MM.1S (cell line): ENCODE results near the gene PTPRB.

Experiments used
- DNase-seq: peaks from one replicate; pipeline ENCODE4 v3.0.0-alpha.2; 2015
- H2AFZ ChIP-seq: fragments of 300-600 bp; sonication (generic); 2 replicates; pipeline ENCODE4 v1.6.0; 2016; ENCODE audit warnings: antibody characterized with exemption, low read length
- H3F3A ChIP-seq: fragments of 300-600 bp; sonication (generic); 2 replicates; pipeline ENCODE4 v1.6.1; 2016; ENCODE audit warnings: mild to moderate bottlenecking, antibody characterized with exemption, low read length, moderate library complexity, mixed read lengths; ENCODE audit not compliant: insufficient read depth
- H3K27ac ChIP-seq: fragments of 300-600 bp; sonication (generic); 2 replicates; pipeline ENCODE4 v1.5.1; 2016; ENCODE audit warnings: mild to moderate bottlenecking, low read length
- H3K27me3 ChIP-seq: fragments of 300-600 bp; sonication (generic); replicated peaks from 2 replicates; pipeline ENCODE4 v1.6.0; 2016; ENCODE audit warnings: low read length; ENCODE audit not compliant: insufficient read depth
- H3K36me3 ChIP-seq: fragments of 300-600 bp; sonication (generic); replicated peaks from 2 replicates; pipeline ENCODE4 v1.6.1; 2016; ENCODE audit warnings: mild to moderate bottlenecking, low read length, mixed read lengths; ENCODE audit not compliant: insufficient read depth
- H3K4me1 ChIP-seq: fragments of 300-600 bp; sonication (generic); 2 replicates; pipeline ENCODE4 v1.6.1; 2016; ENCODE audit warnings: low read length, mixed read lengths
- H3K4me2 ChIP-seq: fragments of 300-600 bp; sonication (generic); 2 replicates; pipeline ENCODE4 v1.6.0; 2016; ENCODE audit warnings: low read depth, low read length
- H3K4me3 ChIP-seq: fragments of 300-600 bp; sonication (generic); 2 replicates; pipeline ENCODE4 v1.5.1; 2016; ENCODE audit warnings: low read length, mixed read lengths
- H3K79me2 ChIP-seq: fragments of 300-600 bp; sonication (generic); 2 replicates; pipeline ENCODE4 v1.6.1; 2016; ENCODE audit warnings: mixed run types, low read length, mixed read lengths
- H3K9ac ChIP-seq: fragments of 300-600 bp; sonication (generic); 2 replicates; pipeline ENCODE4 v1.6.1; 2016; ENCODE audit warnings: low read length, mixed read lengths
- H3K9me2 ChIP-seq: fragments of 300-600 bp; sonication (generic); replicated peaks from 2 replicates; pipeline ENCODE4 v1.6.1; 2016; ENCODE audit warnings: mild to moderate bottlenecking, low read length, mixed read lengths; ENCODE audit not compliant: insufficient read depth
- H3K9me3 ChIP-seq: fragments of 300-600 bp; sonication (generic); replicated peaks from 2 replicates; pipeline ENCODE4 v1.6.1; 2016; ENCODE audit warnings: mild to moderate bottlenecking, low read length, mixed read lengths; ENCODE audit not compliant: insufficient read depth
- H4K20me1 ChIP-seq: fragments of 300-600 bp; sonication (generic); 2 replicates; pipeline ENCODE4 v1.6.1; 2016; ENCODE audit warnings: mild to moderate bottlenecking, low read length, moderate library complexity, mixed read lengths; ENCODE audit not compliant: insufficient read depth
- EZH2 ChIP-seq: fragments of 300-600 bp; sonication (generic); optimal IDR thresholded peaks from 2 replicates; pipeline ENCODE3; 2017; ENCODE audit warnings: low read depth, mild to moderate bottlenecking, antibody characterized with exemption, low read length, mixed read lengths
- EZH2phosphoT487 ChIP-seq: fragments of 300-600 bp; sonication (generic); IDR thresholded peaks from 2 replicates; pipeline ENCODE4 v1.6.1; 2018; ENCODE audit warnings: antibody characterized with exemption, low read length
- TF ChIP-seq, protein P1 (sequence below): fragments of 300-600 bp; sonication (generic); IDR thresholded peaks from 2 replicates; pipeline ENCODE4 v1.5.1; 2016; ENCODE audit warnings: antibody characterized with exemption, low read length, mixed read lengths

The PTPRB gene

DNA sequence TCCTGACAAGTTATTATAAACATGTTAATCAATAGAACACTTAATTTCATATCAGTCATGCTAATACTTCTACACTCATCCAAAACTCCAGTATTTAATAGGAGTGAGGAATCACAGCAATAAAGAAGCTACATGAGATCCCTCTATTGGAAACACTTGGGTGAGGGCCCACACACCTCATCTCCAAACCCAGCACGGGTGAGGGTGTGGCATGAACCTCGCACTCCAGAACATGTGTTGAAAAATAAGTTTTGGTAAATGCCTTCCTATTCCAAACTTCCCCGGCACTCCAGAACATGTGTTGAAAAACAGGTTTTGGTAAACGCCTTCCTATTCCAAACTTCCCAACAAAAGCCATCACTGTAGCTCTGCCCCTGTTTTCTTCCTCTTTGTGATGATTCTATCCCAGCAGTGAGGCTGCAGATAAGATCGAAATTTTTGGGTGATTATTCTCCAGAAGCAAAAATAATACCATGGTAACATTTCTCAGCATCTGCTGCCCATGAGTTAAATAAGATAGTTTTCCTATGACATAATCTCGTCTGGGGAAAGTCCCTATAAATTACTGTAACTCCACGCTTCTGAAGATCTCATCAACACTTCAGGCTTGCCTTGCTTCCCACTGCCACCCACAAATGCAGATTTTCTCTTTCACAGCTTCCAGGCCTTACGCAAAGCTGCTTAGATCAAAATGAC lies 24.4 kb upstream of the PTPRB start:
- H3K9me3 ChIP-seq = no peaks in the 10 kb centered on the region
- no peaks in the 10 kb centered on the region for H4K20me1 ChIP-seq
- no peak for DNase-seq
- no peaks in the 10 kb centered on the region for H3K79me2 ChIP-seq
- no peak overlapping the region for H3K27ac ChIP-seq
- H3K9ac ChIP-seq = no peak overlapping the region
- H3K4me1 ChIP-seq = peaks cover 16% of the 10 kb centered on the region
- no peak overlapping the region for H3K4me3 ChIP-seq
- no peak overlapping the region for H2AFZ ChIP-seq
- no peaks in the 10 kb centered on the region for H3K36me3 ChIP-seq
- no peak overlapping the region for H3K4me2 ChIP-seq
- TF ChIP-seq EZH2phosphoT487 (no peak), EZH2 (no peak)
- TF ChIP-seq, protein P1, sequence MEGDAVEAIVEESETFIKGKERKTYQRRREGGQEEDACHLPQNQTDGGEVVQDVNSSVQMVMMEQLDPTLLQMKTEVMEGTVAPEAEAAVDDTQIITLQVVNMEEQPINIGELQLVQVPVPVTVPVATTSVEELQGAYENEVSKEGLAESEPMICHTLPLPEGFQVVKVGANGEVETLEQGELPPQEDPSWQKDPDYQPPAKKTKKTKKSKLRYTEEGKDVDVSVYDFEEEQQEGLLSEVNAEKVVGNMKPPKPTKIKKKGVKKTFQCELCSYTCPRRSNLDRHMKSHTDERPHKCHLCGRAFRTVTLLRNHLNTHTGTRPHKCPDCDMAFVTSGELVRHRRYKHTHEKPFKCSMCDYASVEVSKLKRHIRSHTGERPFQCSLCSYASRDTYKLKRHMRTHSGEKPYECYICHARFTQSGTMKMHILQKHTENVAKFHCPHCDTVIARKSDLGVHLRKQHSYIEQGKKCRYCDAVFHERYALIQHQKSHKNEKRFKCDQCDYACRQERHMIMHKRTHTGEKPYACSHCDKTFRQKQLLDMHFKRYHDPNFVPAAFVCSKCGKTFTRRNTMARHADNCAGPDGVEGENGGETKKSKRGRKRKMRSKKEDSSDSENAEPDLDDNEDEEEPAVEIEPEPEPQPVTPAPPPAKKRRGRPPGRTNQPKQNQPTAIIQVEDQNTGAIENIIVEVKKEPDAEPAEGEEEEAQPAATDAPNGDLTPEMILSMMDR = no peak
- no peaks in the 10 kb centered on the region for H3K9me2 ChIP-seq
- H3K27me3 ChIP-seq = no peaks in the 10 kb centered on the region
- H3F3A ChIP-seq = no peaks in the 10 kb centered on the region

DNA sequence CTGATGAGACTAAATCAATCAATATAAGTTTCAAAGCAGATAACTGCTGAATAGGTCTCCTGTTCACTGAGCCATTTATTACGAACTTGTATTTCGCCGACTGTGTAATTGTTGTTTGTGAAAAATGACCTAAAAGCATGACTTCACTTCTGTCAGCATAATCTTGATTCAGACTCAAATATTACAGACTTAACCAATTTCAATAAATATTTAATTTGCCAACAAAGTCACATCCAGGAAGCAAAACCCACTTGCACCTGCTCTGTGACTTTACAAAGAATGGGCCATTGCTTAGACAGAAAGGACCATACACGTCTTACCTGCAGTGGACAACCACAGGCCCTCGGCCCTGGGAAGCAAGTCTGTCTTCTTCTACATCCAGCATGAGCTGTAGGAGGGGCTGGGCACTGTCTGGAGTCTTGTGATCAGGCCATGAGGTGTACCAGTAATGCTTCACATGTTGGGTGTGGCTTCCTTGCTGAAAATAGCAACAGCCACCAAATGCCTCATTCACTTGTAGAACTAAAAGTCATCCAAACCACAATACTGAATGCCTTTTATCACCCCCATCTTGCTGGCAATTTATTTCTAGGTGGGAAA lies 23.5 kb upstream of the PTPRB start:
- Histone ChIP-seq H3K36me3 (no peaks in the 10 kb centered on the region), H3K9me3 (no peaks in the 10 kb centered on the region), H3K27ac (peak overlapping the region; percentile 30; the same call in 1 of the 2 replicates), H3K4me3 (no peak overlapping the region), H2AFZ (peak overlapping the region; percentile 33), H3F3A (no peaks in the 10 kb centered on the region), H3K4me2 (peak overlapping the region; percentile 20; the same call in 1 of the 2 replicates), H3K79me2 (no peaks in the 10 kb centered on the region), H3K9ac (no peak overlapping the region), H4K20me1 (no peaks in the 10 kb centered on the region), H3K27me3 (no peaks in the 10 kb centered on the region), H3K9me2 (no peaks in the 10 kb centered on the region), H3K4me1 (peaks cover 16% of the 10 kb centered on the region)
- DNase-seq = peak; percentile 77
- no peak for TF ChIP-seq EZH2
- TF ChIP-seq EZH2phosphoT487 = no peak
- TF ChIP-seq, protein P1 = no peak

DNA sequence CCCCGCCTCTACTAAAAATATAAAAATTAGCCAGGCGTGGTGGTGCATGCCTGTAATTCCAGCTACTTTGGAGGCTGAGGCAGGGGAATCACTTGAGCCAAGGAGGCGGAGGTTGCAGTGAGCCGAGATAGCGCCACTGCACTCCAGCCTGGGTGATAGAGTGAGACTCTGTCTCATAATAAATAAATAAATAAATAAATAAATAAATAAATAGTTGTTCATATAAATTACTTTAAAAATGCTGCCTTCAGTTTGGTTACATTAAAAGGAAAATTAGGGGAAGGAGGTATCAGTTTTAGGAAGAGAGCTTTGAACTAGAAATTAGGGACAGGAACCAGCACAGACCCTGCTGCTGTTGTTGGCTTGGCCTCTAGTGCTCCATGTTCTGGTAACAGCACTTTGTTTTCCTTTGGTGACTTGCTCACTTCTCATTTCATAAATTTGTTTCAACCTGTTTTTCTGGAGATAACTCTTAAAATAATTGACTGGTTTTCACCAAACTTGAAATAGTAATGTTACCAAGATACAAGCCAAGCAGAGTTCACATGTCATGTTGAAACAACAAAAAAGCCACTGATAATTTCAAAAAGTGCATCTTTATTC lies 22.9 kb upstream of the PTPRB start:
- Histone ChIP-seq H3K27me3 (no peaks in the 10 kb centered on the region), H3K4me2 (peak overlapping the region; percentile 20; the same call in 1 of the 2 replicates), H3F3A (no peaks in the 10 kb centered on the region), H3K27ac (peak overlapping the region; percentile 30; the same call in 1 of the 2 replicates), H3K4me3 (no peak overlapping the region), H3K36me3 (no peaks in the 10 kb centered on the region), H3K79me2 (no peaks in the 10 kb centered on the region), H3K9ac (no peak overlapping the region), H3K9me3 (no peaks in the 10 kb centered on the region), H2AFZ (peak overlapping the region; percentile 33), H3K4me1 (peaks cover 16% of the 10 kb centered on the region), H3K9me2 (no peaks in the 10 kb centered on the region), H4K20me1 (no peaks in the 10 kb centered on the region)
- no peak for DNase-seq
- TF ChIP-seq EZH2phosphoT487 (no peak), EZH2 (no peak)
- TF ChIP-seq, protein P1 = no peak
